ENCODE results near the gene CHSY3. TPM values are rescaled to one million over a fixed set of nuclear protein-coding genes. Genes with fewer than 3 reads are reported as not detected.

CHSY3 gene
- total RNA-seq, 1 donor from 2014 or later = 9.4 TPM

- FAIRE-seq (no peak), DNase-seq (ENCODE audit: low read depth) (no peak)
- Histone ChIP-seq H3K9me3 (ENCODE audit: insufficient read depth, low read depth, low read length) (no peaks in the 10 kb centered on the region), H3K27me3 (ENCODE audit: insufficient read depth, low read length) (no peaks in the 10 kb centered on the region), H3K36me3 (ENCODE audit: insufficient read depth, low read length) (no peaks in the 10 kb centered on the region), H3K4me1 (ENCODE audit: insufficient read depth, low read length) (no peaks in the 10 kb centered on the region), H3K9ac (ENCODE audit: low read length) (no peak overlapping the region), H4K20me1 (ENCODE audit: insufficient read depth, low read length) (no peaks in the 10 kb centered on the region), H2AFZ (ENCODE audit: low read depth, low read length) (no peak overlapping the region), H3K4me3 (ENCODE audit: insufficient read depth, low read depth, low read length) (no peak overlapping the region), H3K79me2 (ENCODE audit: insufficient read depth, low read length) (no peaks in the 10 kb centered on the region), H3K4me2 (ENCODE audit: low read length) (no peak overlapping the region), H3K27ac (ENCODE audit: low read depth, low read length) (no peak overlapping the region)
- H3K27ac Mint-ChIP-seq (ENCODE audit: unreplicated experiment) = no peak overlapping the region
- no peaks in the 10 kb centered on the region for H3K27me3 Mint-ChIP-seq (ENCODE audit: low read depth, unreplicated experiment)
- H3K9me3 Mint-ChIP-seq (ENCODE audit: unreplicated experiment) = no peaks in the 10 kb centered on the region
- no peaks in the 10 kb centered on the region for H3K36me3 Mint-ChIP-seq (ENCODE audit: low read depth, unreplicated experiment)
- peaks cover 9% of the 10 kb centered on the region for H3K4me1 Mint-ChIP-seq (ENCODE audit: low read depth, unreplicated experiment)
- no peak overlapping the region for H3K4me3 Mint-ChIP-seq (ENCODE audit: unreplicated experiment)
- TF ChIP-seq CTCF (IDR thresholded peaks at IDR 0.05; ENCODE audit: insufficient read depth, low read depth, low read length) (no peak), EZH2 (IDR thresholded peaks at IDR 0.05; ENCODE audit: insufficient read depth, low read length) (no peak)
These were observed 208.0 kb downstream of the CHSY3 start for GRCh38 chr5:130112246-130112645.

- no peak overlapping the region for H3K9ac ChIP-seq (ENCODE audit: low read length)
- no peaks in the 10 kb centered on the region for H3K27me3 ChIP-seq (ENCODE audit: insufficient read depth, low read length)
- no peaks in the 10 kb centered on the region for H4K20me1 ChIP-seq (ENCODE audit: insufficient read depth, low read length)
- H3K36me3 ChIP-seq (ENCODE audit: insufficient read depth, low read length) = no peaks in the 10 kb centered on the region
- H3K4me1 ChIP-seq (ENCODE audit: insufficient read depth, low read length) = no peaks in the 10 kb centered on the region
- DNase-seq (ENCODE audit: low read depth) = no peak
- H2AFZ ChIP-seq (ENCODE audit: low read depth, low read length) = peak overlapping the region; percentile 32
- H3K4me2 ChIP-seq (ENCODE audit: low read length) = no peak overlapping the region
- Mint-ChIP-seq H3K36me3 (ENCODE audit: low read depth, unreplicated experiment) (no peaks in the 10 kb centered on the region), H3K9me3 (ENCODE audit: unreplicated experiment) (no peaks in the 10 kb centered on the region), H3K27ac (ENCODE audit: unreplicated experiment) (no peak overlapping the region), H3K4me1 (ENCODE audit: low read depth, unreplicated experiment) (no peaks in the 10 kb centered on the region), H3K4me3 (ENCODE audit: unreplicated experiment) (no peak overlapping the region), H3K27me3 (ENCODE audit: low read depth, unreplicated experiment) (no peaks in the 10 kb centered on the region)
- no peak overlapping the region for H3K4me3 ChIP-seq (ENCODE audit: insufficient read depth, low read depth, low read length)
- no peaks in the 10 kb centered on the region for H3K9me3 ChIP-seq (ENCODE audit: insufficient read depth, low read depth, low read length)
- H3K27ac ChIP-seq (ENCODE audit: low read depth, low read length) = no peak overlapping the region
- no peak for TF ChIP-seq CTCF (IDR thresholded peaks at IDR 0.05; ENCODE audit: insufficient read depth, low read depth, low read length)
- TF ChIP-seq EZH2 (IDR thresholded peaks at IDR 0.05; ENCODE audit: insufficient read depth, low read length) = no peak
- no peak for FAIRE-seq
- no peaks in the 10 kb centered on the region for H3K79me2 ChIP-seq (ENCODE audit: insufficient read depth, low read length)
These were observed 211.4 kb downstream of the CHSY3 start for GRCh38 chr5:130115686-130116085.

- Mint-ChIP-seq H3K36me3 (ENCODE audit: low read depth, unreplicated experiment) (no peaks in the 10 kb centered on the region), H3K27me3 (ENCODE audit: low read depth, unreplicated experiment) (no peaks in the 10 kb centered on the region), H3K4me1 (ENCODE audit: low read depth, unreplicated experiment) (no peaks in the 10 kb centered on the region), H3K9me3 (ENCODE audit: unreplicated experiment) (no peaks in the 10 kb centered on the region), H3K27ac (ENCODE audit: unreplicated experiment) (no peak overlapping the region), H3K4me3 (ENCODE audit: unreplicated experiment) (no peak overlapping the region)
- H3K36me3 ChIP-seq (ENCODE audit: insufficient read depth, low read length) = no peaks in the 10 kb centered on the region
- no peaks in the 10 kb centered on the region for H3K9me3 ChIP-seq (ENCODE audit: insufficient read depth, low read depth, low read length)
- H3K4me2 ChIP-seq (ENCODE audit: low read length) = no peak overlapping the region
- H3K27ac ChIP-seq (ENCODE audit: low read depth, low read length) = no peak overlapping the region
- no peak overlapping the region for H2AFZ ChIP-seq (ENCODE audit: low read depth, low read length)
- H3K27me3 ChIP-seq (ENCODE audit: insufficient read depth, low read length) = no peaks in the 10 kb centered on the region
- TF ChIP-seq CTCF (IDR thresholded peaks at IDR 0.05; ENCODE audit: insufficient read depth, low read depth, low read length) (no peak), EZH2 (IDR thresholded peaks at IDR 0.05; ENCODE audit: insufficient read depth, low read length) (no peak)
- DNase-seq (ENCODE audit: low read depth) = no peak
- no peak for FAIRE-seq
- no peaks in the 10 kb centered on the region for H4K20me1 ChIP-seq (ENCODE audit: insufficient read depth, low read length)
- no peak overlapping the region for H3K4me3 ChIP-seq (ENCODE audit: insufficient read depth, low read depth, low read length)
- H3K79me2 ChIP-seq (ENCODE audit: insufficient read depth, low read length) = no peaks in the 10 kb centered on the region
- no peaks in the 10 kb centered on the region for H3K4me1 ChIP-seq (ENCODE audit: insufficient read depth, low read length)
- H3K9ac ChIP-seq (ENCODE audit: low read length) = no peak overlapping the region
These were observed 212.2 kb downstream of the CHSY3 start for GRCh38 chr5:130116462-130116861.
